NCI-H748 treated with DMSO at 0.1 percent for 48 hours (cell line): ENCODE results near the gene SLC16A3.

Source experiments
- DNase-seq: peaks from one replicate; lab custom pipeline; 2025; lab: John Stamatoyannopoulos, UW

SLC16A3 gene

GRCh38 chr17:82236142-82236971, 7.5 kb downstream of the SLC16A3 start:
- no peak for DNase-seq

- no peak for DNase-seq
Observed at GRCh38 chr17:82237083-82237745, 8.4 kb downstream of the SLC16A3 start.

- DNase-seq, result no peak
Observed at GRCh38 chr17:82237746-82238471, 9.1 kb downstream of the SLC16A3 start.

GRCh38 chr17:82238472-82239201, 9.8 kb downstream of the SLC16A3 start:
- no peak for DNase-seq

GRCh38 chr17:82239401-82239925, 10.6 kb downstream of the SLC16A3 start:
- no peak for DNase-seq

- no peak for DNase-seq
Observed at GRCh38 chr17:82239926-82240505, 11.2 kb downstream of the SLC16A3 start.

- no peak for DNase-seq
Observed at GRCh38 chr17:82240506-82241182, 11.8 kb downstream of the SLC16A3 start.

- no peak for DNase-seq
Observed at GRCh38 chr17:82241183-82241925, 12.5 kb downstream of the SLC16A3 start.

- no peak for DNase-seq
Observed at GRCh38 chr17:82241926-82242697, 13.3 kb downstream of the SLC16A3 start.

- DNase-seq, result no peak
Observed at GRCh38 chr17:82242698-82242976, 13.8 kb downstream of the SLC16A3 start.

GRCh38 chr17:82242977-82243647, 14.3 kb downstream of the SLC16A3 start:
- DNase-seq, result no peak

GRCh38 chr17:82243648-82244412, 15.0 kb downstream of the SLC16A3 start:
- no peak for DNase-seq

- no peak for DNase-seq
Observed at GRCh38 chr17:82244413-82245133, 15.7 kb downstream of the SLC16A3 start.

- DNase-seq, result no peak
Observed at GRCh38 chr17:82245134-82246039, 16.5 kb downstream of the SLC16A3 start.

GRCh38 chr17:82246040-82246364, 17.2 kb downstream of the SLC16A3 start:
- DNase-seq, result no peak

GRCh38 chr17:82246365-82247181, 17.7 kb downstream of the SLC16A3 start:
- no peak for DNase-seq
